Osteocyte (in vitro differentiated cells): Measurements from ENCODE around the gene CRTC3. TPM values are rescaled to one million over a fixed set of nuclear protein-coding genes. Genes with fewer than 3 reads are reported as not detected.

Source experiments
- DNase-seq: peaks from one replicate; pipeline ENCODE4 v3.0.0; 2021; ENCODE audit warnings: mixed read lengths; ENCODE audit not compliant: unreplicated experiment; ENCODE audit errors: extremely low spot score
- H3K27ac Mint-ChIP-seq: one replicate; pipeline ENCODE4 v1.8.0; 2021; ENCODE audit warnings: mild to moderate bottlenecking, mixed read lengths; ENCODE audit not compliant: unreplicated experiment
- H3K27me3 Mint-ChIP-seq: one replicate; pipeline ENCODE4 v1.8.0; 2021; ENCODE audit warnings: mixed read lengths; ENCODE audit not compliant: unreplicated experiment
- H3K36me3 Mint-ChIP-seq: one replicate; pipeline ENCODE4 v1.8.0; 2021; ENCODE audit warnings: mixed read lengths; ENCODE audit not compliant: unreplicated experiment
- H3K4me1 Mint-ChIP-seq: one replicate; pipeline ENCODE4 v1.8.0; 2021; ENCODE audit warnings: mixed read lengths; ENCODE audit not compliant: unreplicated experiment
- H3K4me3 Mint-ChIP-seq: one replicate; pipeline ENCODE4 v1.8.0; 2021; ENCODE audit warnings: mild to moderate bottlenecking, moderate library complexity, mixed read lengths; ENCODE audit not compliant: unreplicated experiment
- H3K9me3 Mint-ChIP-seq: one replicate; pipeline ENCODE4 v1.8.0; 2021; ENCODE audit warnings: mixed read lengths; ENCODE audit not compliant: unreplicated experiment
- total RNA-seq: library from RNA; stranded (reverse); gene quantifications from 2 replicates; pipeline ENCODE4 v1.2.1, GENCODE V29; 2021
- TF ChIP-seq, protein P1 (sequence below): fragments of 200-600 bp; sonication (generic); IDR thresholded peaks from 2 replicates; pipeline ENCODE4 v1.5.0; 2021; ENCODE audit warnings: antibody characterized with exemption, mild to moderate bottlenecking, moderate library complexity

The CRTC3 gene
- total RNA-seq, 1 donor from 2014 or later, result 48.6 TPM

DNA sequence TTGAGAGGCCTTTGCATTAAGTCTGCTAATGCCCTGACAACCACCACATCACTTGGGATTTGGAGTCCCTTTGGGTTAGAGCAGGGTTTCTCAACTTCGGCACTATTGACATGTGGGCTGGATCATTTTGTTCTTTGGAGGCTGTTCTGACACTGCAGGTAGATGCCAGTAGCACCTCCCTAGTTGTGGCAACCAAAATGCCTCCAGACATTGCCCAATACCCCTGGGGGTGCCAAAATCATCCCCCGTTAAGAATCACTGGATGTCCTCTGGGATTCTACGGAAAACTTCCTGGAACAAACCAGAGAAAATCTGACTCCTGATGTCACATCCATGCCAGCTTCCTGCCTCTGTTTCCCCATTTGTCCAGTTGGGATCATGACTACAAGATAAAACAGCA lies 150.2 kb downstream of the CRTC3 start:
- H3K9me3 Mint-ChIP-seq, result no peaks in the 10 kb centered on the region
- no peaks in the 10 kb centered on the region for H3K27me3 Mint-ChIP-seq
- no peak overlapping the region for H3K4me3 Mint-ChIP-seq
- H3K27ac Mint-ChIP-seq, result peak overlapping the region; percentile 88
- H3K36me3 Mint-ChIP-seq, result peaks cover 2% of the 10 kb centered on the region
- TF ChIP-seq, protein P1, sequence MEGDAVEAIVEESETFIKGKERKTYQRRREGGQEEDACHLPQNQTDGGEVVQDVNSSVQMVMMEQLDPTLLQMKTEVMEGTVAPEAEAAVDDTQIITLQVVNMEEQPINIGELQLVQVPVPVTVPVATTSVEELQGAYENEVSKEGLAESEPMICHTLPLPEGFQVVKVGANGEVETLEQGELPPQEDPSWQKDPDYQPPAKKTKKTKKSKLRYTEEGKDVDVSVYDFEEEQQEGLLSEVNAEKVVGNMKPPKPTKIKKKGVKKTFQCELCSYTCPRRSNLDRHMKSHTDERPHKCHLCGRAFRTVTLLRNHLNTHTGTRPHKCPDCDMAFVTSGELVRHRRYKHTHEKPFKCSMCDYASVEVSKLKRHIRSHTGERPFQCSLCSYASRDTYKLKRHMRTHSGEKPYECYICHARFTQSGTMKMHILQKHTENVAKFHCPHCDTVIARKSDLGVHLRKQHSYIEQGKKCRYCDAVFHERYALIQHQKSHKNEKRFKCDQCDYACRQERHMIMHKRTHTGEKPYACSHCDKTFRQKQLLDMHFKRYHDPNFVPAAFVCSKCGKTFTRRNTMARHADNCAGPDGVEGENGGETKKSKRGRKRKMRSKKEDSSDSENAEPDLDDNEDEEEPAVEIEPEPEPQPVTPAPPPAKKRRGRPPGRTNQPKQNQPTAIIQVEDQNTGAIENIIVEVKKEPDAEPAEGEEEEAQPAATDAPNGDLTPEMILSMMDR, result no peak
- H3K4me1 Mint-ChIP-seq, result peaks cover 31% of the 10 kb centered on the region
- no peak for DNase-seq

DNA sequence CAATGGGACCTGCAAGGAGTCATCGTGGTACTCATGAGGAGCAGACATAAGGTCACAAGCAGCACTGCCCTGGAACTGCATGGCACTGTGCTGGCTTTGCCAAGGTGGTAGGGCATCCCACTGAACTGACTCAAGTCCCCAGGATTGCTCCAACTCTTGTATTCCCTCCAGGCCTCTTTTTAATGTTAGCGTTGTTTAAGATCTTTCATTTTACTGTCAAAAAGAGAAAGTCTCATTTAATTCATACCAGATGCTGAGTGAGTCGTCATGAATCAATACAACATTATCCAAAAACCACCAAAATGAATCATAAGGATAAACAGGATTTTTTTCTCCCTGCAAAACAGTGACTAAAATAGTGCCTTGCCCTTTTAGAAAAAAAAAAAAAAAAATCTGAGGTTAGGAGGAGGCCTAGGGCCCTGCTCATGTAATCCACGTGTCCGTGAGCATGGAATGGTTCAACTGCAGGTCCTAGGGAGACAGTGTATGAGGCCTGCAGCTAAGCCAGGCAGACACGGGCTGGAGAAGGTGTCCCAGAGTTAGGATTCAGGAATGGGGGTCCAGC lies 150.7 kb downstream of the CRTC3 start:
- Mint-ChIP-seq H3K4me3 (no peak overlapping the region), H3K4me1 (peaks cover 30% of the 10 kb centered on the region), H3K9me3 (no peaks in the 10 kb centered on the region), H3K36me3 (peaks cover 2% of the 10 kb centered on the region), H3K27ac (peak overlapping the region; percentile 88), H3K27me3 (no peaks in the 10 kb centered on the region)
- TF ChIP-seq, protein P1, result no peak
- DNase-seq, result no peak

DNA sequence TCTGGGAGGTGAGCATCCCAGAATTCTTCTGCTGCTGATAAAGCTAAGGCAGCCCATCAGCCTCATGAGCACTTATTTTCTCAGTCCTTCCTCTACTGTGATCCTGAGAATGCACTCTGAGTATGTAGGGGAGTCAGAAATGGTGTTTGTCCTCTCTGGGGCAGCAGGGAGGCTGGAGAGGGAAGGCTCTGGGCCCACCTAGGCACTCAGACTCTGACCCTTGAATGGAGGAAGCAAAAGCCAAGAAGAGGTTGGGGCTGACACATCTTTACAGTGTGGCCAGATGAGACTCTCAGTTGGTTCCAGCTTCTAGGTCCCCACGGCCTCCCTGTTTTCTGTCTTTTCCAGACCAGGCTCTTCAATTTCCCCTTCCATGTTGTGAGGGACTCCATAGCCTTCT lies 151.3 kb downstream of the CRTC3 start:
- H3K27me3 Mint-ChIP-seq, result no peaks in the 10 kb centered on the region
- no peak overlapping the region for H3K4me3 Mint-ChIP-seq
- no peak for DNase-seq
- TF ChIP-seq, protein P1, result no peak
- H3K9me3 Mint-ChIP-seq, result no peaks in the 10 kb centered on the region
- peaks cover 30% of the 10 kb centered on the region for H3K4me1 Mint-ChIP-seq
- H3K27ac Mint-ChIP-seq, result peak overlapping the region; percentile 88
- H3K36me3 Mint-ChIP-seq, result peaks cover 2% of the 10 kb centered on the region

DNA sequence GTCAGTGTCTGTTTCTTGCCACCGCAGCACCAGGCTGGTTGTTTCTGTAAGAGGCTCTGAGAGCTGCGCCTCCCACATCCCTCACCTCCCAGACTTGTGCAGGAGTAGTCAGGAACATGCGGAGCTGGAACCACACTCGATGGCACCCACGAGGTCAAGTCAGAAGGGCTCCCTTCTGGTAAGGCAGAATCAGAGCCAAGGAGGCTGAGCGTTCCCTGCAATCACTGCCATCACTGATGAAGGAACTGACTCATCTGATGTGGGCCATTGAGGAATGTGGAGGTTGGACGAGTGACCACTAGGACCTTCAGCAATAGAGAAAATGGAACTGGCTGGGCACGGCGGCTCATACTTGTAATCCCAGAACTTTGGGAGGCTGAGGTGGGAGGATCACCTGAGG lies 151.8 kb downstream of the CRTC3 start:
- peaks cover 30% of the 10 kb centered on the region for H3K4me1 Mint-ChIP-seq
- peak overlapping the region; percentile 88 for H3K27ac Mint-ChIP-seq
- DNase-seq, result no peak
- H3K27me3 Mint-ChIP-seq, result no peaks in the 10 kb centered on the region
- TF ChIP-seq, protein P1, result no peak
- no peaks in the 10 kb centered on the region for H3K9me3 Mint-ChIP-seq
- H3K36me3 Mint-ChIP-seq, result peaks cover 2% of the 10 kb centered on the region
- no peak overlapping the region for H3K4me3 Mint-ChIP-seq

DNA sequence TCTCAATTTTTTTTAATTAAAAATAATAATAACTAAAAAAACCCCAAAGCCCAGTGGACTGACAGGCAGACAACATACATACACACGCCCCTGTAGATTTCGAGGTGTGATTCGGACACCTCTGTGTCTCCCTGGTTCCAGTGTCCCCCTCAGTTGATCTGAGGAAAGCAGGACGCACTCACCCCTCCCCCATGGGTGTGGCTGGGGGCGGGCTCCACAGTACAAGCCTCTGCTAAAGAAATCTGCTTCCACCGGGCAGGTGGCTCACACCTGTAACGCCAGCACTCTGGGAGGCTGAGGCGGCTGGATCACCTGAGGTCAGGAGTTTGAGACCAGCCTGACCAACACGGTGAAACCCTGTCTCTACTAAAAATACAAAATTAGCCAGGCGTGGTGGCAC lies 153.6 kb downstream of the CRTC3 start:
- TF ChIP-seq, protein P1, result no peak
- H3K4me3 Mint-ChIP-seq, result no peak overlapping the region
- no peak for DNase-seq
- no peak overlapping the region for H3K27ac Mint-ChIP-seq
- no peaks in the 10 kb centered on the region for H3K27me3 Mint-ChIP-seq
- H3K4me1 Mint-ChIP-seq, result peaks cover 27% of the 10 kb centered on the region
- no peaks in the 10 kb centered on the region for H3K9me3 Mint-ChIP-seq
- no peaks in the 10 kb centered on the region for H3K36me3 Mint-ChIP-seq
